Measurements from ENCODE around the gene OR10A6. TPM values are rescaled to one million over a fixed set of nuclear protein-coding genes. Genes with fewer than 3 reads are reported as not detected.

OR10A6 gene, protein sequence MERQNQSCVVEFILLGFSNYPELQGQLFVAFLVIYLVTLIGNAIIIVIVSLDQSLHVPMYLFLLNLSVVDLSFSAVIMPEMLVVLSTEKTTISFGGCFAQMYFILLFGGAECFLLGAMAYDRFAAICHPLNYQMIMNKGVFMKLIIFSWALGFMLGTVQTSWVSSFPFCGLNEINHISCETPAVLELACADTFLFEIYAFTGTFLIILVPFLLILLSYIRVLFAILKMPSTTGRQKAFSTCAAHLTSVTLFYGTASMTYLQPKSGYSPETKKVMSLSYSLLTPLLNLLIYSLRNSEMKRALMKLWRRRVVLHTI
- total RNA-seq, result not detected
- not detected for polyA plus RNA-seq (ENCODE audit: insufficient read depth, low read depth, low replicate concordance)
- long read RNA-seq, donor 1, result 0 reads
- long read RNA-seq, donor 2, result 0 reads

GRCh38 chr11:7931168-7931567, at the start of gene OR10A6:
Gene OR10A6, minus strand, starts transcription at chr11:7931268. Its CDS starts 2,606 bp downstream, at chr11:7928662.
- H3K36me3 ChIP-seq (ENCODE audit: low read depth, missing control alignments), result no peaks in the 10 kb centered on the region
- H3K4me3 ChIP-seq, result no peak within 1 kb of the TSS
- H3K9me3 ChIP-seq, result no peaks in the 10 kb centered on the region
- H3K4me1 ChIP-seq, result no peaks in the 10 kb centered on the region
- no peak for DNase-seq
- 79 to 81% methylated on average over 4 of the region's 4 CpGs for WGBS, 2 donors
- H3K27me3 ChIP-seq, result no peaks in the 10 kb centered on the region
- intact Hi-C loops (cut with DNase I; ENCODE audit: low total_unique reads), result no loop called here
- TF ChIP-seq CTCF (IDR thresholded peaks at IDR 0.05) (no peak), POLR2A (IDR thresholded peaks at IDR 0.05) (no peak)
- H3K27ac ChIP-seq, result no peak within 1 kb of the TSS

- no peak for DNase-seq
- H3K27ac ChIP-seq, result no peak overlapping the region
- 66 to 75% methylated on average over 5 of the region's 5 CpGs for WGBS, 2 donors
- TF ChIP-seq CTCF (IDR thresholded peaks at IDR 0.05), result no peak
- no peaks in the 10 kb centered on the region for H3K27me3 ChIP-seq
- H3K9me3 ChIP-seq, result no peaks in the 10 kb centered on the region
- intact Hi-C loops (cut with DNase I; ENCODE audit: low total_unique reads), result no loop called here
- H3K36me3 ChIP-seq (ENCODE audit: low read depth, missing control alignments), result no peaks in the 10 kb centered on the region
- H3K4me1 ChIP-seq, result no peaks in the 10 kb centered on the region
- H3K4me3 ChIP-seq, result no peak overlapping the region
Measured at GRCh38 chr11:7977232-7977917, 46.3 kb upstream of the OR10A6 start.

- H3K27me3 ChIP-seq, result no peaks in the 10 kb centered on the region
- no peaks in the 10 kb centered on the region for H3K9me3 ChIP-seq
- no peak for DNase-seq
- intact Hi-C loops (cut with DNase I; ENCODE audit: low total_unique reads), result no loop called here
- no peaks in the 10 kb centered on the region for H3K36me3 ChIP-seq (ENCODE audit: low read depth, missing control alignments)
- H3K4me1 ChIP-seq, result no peaks in the 10 kb centered on the region
- 49 to 54% methylated on average over 2 of the region's 2 CpGs for WGBS, 2 donors
- no peak for TF ChIP-seq CTCF (IDR thresholded peaks at IDR 0.05)
- no peak for TF ChIP-seq POLR2A (IDR thresholded peaks at IDR 0.05)
- no peak overlapping the region for H3K27ac ChIP-seq
- no peak overlapping the region for H3K4me3 ChIP-seq
Measured at GRCh38 chr11:7974668-7975067, 43.6 kb upstream of the OR10A6 start.

- intact Hi-C loops (cut with DNase I; ENCODE audit: low total_unique reads), result no loop called here
- no peak for DNase-seq
- Histone ChIP-seq H3K27me3 (no peaks in the 10 kb centered on the region), H3K36me3 (ENCODE audit: low read depth, missing control alignments) (no peaks in the 10 kb centered on the region), H3K9me3 (no peaks in the 10 kb centered on the region), H3K4me1 (no peaks in the 10 kb centered on the region), H3K27ac (no peak overlapping the region), H3K4me3 (no peak overlapping the region)
- WGBS, 2 donors, result 90 to 92% methylated on average over 5 of the region's 5 CpGs
- TF ChIP-seq CTCF (IDR thresholded peaks at IDR 0.05), result no peak
- TF ChIP-seq POLR2A (IDR thresholded peaks at IDR 0.05), result no peak
Measured at GRCh38 chr11:7973011-7973410, 41.9 kb upstream of the OR10A6 start.

Data from testis (tissue), 5 donors.